ENCODE data around the gene SLC22A23.

DNA sequence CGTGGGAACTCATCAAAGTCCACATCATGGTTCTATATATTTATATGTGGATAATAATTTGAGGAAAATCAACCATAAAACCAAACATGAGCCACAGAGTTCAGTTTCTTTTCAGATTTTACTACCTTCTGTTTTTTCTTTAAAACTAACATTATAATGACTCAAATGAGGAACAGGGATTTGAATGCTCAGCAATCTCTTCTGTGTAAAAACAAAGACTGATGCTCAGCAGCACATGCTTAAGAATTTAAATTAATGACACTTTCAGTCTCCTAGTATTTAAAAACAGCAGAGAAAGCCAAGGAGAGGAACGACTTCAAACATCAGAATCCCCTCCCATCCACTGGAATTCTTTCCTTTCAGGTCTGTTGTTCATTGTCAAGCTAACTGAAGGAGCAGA lies 125.4 kb downstream of the SLC22A23 start:
- no peak for TF ChIP-seq FOXM1 (IDR thresholded peaks at IDR 0.05; ENCODE audit: borderline replicate concordance, low read depth)
- TF ChIP-seq, protein P1, sequence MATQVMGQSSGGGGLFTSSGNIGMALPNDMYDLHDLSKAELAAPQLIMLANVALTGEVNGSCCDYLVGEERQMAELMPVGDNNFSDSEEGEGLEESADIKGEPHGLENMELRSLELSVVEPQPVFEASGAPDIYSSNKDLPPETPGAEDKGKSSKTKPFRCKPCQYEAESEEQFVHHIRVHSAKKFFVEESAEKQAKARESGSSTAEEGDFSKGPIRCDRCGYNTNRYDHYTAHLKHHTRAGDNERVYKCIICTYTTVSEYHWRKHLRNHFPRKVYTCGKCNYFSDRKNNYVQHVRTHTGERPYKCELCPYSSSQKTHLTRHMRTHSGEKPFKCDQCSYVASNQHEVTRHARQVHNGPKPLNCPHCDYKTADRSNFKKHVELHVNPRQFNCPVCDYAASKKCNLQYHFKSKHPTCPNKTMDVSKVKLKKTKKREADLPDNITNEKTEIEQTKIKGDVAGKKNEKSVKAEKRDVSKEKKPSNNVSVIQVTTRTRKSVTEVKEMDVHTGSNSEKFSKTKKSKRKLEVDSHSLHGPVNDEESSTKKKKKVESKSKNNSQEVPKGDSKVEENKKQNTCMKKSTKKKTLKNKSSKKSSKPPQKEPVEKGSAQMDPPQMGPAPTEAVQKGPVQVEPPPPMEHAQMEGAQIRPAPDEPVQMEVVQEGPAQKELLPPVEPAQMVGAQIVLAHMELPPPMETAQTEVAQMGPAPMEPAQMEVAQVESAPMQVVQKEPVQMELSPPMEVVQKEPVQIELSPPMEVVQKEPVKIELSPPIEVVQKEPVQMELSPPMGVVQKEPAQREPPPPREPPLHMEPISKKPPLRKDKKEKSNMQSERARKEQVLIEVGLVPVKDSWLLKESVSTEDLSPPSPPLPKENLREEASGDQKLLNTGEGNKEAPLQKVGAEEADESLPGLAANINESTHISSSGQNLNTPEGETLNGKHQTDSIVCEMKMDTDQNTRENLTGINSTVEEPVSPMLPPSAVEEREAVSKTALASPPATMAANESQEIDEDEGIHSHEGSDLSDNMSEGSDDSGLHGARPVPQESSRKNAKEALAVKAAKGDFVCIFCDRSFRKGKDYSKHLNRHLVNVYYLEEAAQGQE (IDR thresholded peaks at IDR 0.05; ENCODE audit: low read depth), result no peak
